ENCODE results near the gene BPIFB4.

BPIFB4 gene

DNA sequence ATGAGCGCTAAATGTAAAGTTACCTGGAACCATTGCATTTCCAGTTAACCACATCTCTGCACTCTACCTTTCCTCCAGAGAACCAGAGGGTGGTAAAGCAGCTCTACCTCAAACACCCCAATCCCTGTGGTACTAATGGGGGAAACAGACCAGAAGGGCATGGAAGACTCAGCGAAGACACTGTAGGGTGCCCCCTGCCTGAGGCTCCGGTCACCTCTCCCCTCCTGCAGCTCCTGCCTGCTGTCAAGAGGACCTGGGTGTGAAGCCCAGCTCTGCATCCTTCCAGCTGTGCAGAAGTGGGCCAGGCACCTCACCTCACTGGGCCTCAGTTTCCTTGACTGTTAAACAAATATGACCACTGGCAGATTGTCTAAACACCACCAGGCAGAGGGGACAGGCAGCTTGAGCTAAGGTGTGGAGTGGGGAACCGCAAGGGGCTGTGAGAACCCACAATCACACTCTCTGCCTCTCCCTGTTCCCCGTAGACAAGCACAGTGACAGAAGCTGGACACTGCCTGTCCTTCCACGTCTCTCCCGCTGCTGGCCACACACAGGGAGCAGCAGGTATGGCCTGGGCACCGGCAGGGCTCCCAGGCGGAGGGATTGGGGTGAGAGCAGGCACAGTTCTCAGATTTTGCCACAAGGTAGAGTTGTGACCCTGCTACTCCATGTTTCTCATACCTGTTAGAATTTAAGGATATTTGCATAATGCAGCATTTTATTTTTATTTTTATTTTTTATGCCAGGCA is 79.4 kb downstream of the BPIFB4 start:
- no peak overlapping the region for H3K27ac ChIP-seq
- TF ChIP-seq ZFX (IDR thresholded peaks at IDR 0.05), result no peak
- TF ChIP-seq, protein P1, sequence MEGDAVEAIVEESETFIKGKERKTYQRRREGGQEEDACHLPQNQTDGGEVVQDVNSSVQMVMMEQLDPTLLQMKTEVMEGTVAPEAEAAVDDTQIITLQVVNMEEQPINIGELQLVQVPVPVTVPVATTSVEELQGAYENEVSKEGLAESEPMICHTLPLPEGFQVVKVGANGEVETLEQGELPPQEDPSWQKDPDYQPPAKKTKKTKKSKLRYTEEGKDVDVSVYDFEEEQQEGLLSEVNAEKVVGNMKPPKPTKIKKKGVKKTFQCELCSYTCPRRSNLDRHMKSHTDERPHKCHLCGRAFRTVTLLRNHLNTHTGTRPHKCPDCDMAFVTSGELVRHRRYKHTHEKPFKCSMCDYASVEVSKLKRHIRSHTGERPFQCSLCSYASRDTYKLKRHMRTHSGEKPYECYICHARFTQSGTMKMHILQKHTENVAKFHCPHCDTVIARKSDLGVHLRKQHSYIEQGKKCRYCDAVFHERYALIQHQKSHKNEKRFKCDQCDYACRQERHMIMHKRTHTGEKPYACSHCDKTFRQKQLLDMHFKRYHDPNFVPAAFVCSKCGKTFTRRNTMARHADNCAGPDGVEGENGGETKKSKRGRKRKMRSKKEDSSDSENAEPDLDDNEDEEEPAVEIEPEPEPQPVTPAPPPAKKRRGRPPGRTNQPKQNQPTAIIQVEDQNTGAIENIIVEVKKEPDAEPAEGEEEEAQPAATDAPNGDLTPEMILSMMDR (conservative IDR thresholded peaks at IDR 0.05), result no peak

DNA sequence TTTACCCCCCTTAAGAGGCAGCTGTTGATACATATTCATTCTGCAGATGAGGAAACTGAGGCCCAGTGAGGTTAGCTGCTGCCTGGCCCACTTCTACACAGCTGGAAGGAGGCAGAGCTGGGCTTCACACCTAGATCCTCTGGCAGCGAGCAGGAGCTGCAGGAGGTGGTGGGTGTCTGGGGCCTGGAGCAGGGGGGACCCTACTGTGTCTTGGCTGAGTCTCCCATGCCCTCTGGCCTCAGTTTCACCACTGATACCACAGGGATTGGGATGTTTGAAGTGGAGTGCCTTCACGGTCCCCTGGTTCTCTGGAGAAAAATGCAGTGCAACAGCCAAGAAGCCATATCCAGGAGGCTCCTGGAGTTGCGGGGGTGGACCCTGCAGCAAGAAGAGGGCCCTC is 80.3 kb downstream of the BPIFB4 start:
- H3K27ac ChIP-seq, result no peak overlapping the region
- TF ChIP-seq, protein P1 (conservative IDR thresholded peaks at IDR 0.05), result no peak
- no peak for TF ChIP-seq ZFX (IDR thresholded peaks at IDR 0.05)

DNA sequence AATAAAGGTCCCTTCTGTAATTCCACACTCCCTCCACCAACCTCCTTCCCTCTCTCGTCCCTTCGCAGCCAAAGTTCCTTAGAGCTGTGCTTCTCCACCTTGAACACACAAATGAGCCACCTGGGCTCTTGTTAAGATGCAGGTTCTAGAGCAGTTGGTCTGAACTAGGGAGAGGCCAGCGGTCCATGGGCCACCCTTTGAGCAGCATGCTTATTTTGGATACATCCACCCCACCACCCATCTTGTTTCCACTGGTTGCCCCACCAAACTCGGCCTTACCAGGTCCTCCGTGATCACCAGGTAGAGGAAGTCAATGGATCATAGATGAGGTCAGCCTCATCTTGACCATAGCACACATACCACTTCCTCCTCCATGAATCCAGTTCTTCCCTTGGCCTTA is 81.2 kb downstream of the BPIFB4 start:
- no peak overlapping the region for H3K27ac ChIP-seq
- TF ChIP-seq, protein P1 (conservative IDR thresholded peaks at IDR 0.05), result no peak
